Omental fat pad (tissue), 4 donors: ENCODE data around the gene KLRF1. TPM values are rescaled to one million over a fixed set of nuclear protein-coding genes. Genes with fewer than 3 reads are reported as not detected.

Experiments
- ATAC-seq: fragments of 150-250 bp; one replicate; pipeline ENCODE4 v1.9.1; 2016; ENCODE audit warnings: mild to moderate bottlenecking, moderate library complexity; ENCODE audit not compliant: low FRiP score
- DNase-seq: peaks from one replicate; pipeline ENCODE4 v3.0.0-alpha.2; 2019; ENCODE audit warnings: low spot score
- total RNA-seq, 4 donors: library from RNA; depleted of rRNA; stranded (reverse); fragments of >200 nt; gene quantifications; one replicate each; pipeline ENCODE4 v1.1.0, GENCODE V29; 2016
- TF ChIP-seq, protein P1 (sequence below), 3 donors: fragments of 450-650 bp; IDR thresholded peaks; one replicate each; pipeline ENCODE4 v1.5.1; 2016 to 2017; ENCODE audit warnings: antibody characterized with exemption in 3 of 3, mild to moderate bottlenecking in 3 of 3, moderate library complexity in 2 of 3

Gene KLRF1
- total RNA-seq, 4 donors from 2014 or later, result 0.46 TPM; not detected in 3

DNA sequence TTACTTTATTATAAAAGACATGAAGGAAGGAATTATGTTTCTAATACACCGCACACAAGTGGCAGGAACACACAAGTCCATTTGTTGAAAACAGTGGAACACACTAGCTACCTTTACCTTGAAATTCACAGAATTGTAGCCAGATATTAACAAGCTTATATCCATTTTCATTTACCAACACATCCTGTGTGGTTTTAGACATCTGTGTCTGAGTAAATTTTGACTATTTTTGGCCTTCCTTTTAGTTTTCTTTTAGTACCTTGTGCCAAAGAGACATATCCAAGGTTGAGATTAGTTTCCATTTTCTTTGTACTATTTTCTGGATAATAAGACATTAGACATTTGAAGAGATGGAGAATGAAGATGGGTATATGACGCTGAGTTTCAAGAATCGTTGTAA, 54.0 kb downstream of the KLRF1 start, which contains the start of gene KLRF2:
Gene KLRF2, plus strand, starts transcription at position 244 of the 400 bp plus-strand sequence. Its CDS starts 107 bp downstream, at position 351.
- DNase-seq (no peak), ATAC-seq (no peak)
- TF ChIP-seq, protein P1, sequence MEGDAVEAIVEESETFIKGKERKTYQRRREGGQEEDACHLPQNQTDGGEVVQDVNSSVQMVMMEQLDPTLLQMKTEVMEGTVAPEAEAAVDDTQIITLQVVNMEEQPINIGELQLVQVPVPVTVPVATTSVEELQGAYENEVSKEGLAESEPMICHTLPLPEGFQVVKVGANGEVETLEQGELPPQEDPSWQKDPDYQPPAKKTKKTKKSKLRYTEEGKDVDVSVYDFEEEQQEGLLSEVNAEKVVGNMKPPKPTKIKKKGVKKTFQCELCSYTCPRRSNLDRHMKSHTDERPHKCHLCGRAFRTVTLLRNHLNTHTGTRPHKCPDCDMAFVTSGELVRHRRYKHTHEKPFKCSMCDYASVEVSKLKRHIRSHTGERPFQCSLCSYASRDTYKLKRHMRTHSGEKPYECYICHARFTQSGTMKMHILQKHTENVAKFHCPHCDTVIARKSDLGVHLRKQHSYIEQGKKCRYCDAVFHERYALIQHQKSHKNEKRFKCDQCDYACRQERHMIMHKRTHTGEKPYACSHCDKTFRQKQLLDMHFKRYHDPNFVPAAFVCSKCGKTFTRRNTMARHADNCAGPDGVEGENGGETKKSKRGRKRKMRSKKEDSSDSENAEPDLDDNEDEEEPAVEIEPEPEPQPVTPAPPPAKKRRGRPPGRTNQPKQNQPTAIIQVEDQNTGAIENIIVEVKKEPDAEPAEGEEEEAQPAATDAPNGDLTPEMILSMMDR (IDR thresholded peaks at IDR 0.05), result no peak

DNA sequence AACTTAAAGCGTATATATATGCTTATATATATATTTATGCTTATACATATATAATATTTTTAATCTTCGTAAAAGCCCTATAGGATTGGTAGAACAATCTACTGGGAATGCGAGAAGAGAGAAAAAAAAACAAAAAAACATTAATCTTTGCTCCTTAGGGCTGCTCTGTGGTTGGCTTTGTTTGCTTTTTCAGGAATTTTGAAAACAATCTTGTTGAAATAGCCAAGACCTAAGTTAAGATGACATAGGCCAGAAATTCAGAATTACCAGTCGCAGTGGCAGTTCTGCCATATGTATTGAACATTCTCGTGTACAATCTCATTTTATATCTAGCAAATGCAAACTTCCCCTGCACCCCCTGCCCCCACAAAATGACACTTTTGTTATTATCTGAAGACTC, 54.7 kb downstream of the KLRF1 start:
- ATAC-seq (no peak), DNase-seq (no peak)
- TF ChIP-seq, protein P1 (IDR thresholded peaks at IDR 0.05), result no peak

DNA sequence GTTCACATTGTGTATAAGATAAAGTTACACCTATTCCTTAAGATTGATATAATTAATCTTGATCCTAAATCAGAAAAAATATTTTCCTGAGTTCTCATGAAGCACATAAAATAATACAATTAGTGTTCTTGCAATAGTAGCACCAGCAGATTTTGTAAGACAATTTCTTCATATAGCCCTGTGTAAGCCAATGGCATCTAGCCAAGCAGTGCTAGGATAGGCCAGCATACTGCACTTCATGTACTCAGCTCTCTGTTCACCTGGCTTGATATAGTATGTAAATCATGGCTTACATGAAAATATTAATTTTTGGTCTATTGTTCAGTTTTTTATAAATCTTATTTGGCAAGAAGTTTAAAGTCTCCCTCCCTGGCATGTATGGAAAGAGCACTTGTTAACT, 55.9 kb downstream of the KLRF1 start:
- ATAC-seq, result no peak
- TF ChIP-seq, protein P1 (IDR thresholded peaks at IDR 0.05), result no peak
- no peak for DNase-seq

DNA sequence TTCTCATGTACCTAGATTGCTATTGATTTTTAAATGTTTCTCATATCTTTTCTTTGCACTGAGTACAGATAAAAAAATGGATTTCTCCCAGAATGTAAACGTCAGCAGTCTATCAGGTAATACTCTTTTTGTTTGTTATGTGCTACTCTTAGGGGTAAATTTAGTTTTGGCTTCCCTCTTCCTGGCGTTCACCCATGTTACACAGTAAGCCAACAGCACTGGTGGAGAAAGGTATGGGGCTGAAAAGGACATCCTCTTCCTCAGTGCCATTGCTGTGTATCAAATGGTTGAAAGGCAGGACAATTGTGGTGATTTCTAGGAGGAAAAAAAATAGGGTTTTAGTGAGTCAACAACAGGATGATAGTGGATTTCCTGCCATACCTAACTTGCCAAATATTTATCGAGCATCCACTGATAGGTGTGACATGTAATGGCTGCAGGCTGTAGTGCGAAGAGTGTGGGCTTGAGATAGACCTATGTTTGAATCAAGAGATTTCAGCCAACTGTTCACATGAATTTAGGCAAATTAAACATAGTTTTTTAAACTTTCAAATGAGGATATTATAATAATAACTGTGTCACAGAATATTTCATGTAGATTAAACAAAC, 61.5 kb downstream of the KLRF1 start:
- ATAC-seq, result no peak
- DNase-seq, result no peak
- TF ChIP-seq, protein P1 (IDR thresholded peaks at IDR 0.05), result no peak

Other genes starting within 250 kb of the KLRF1 start
- 1 to 10 TPM; 1.1 to 3.5 (median 2.3) TPM for gene KLRB1, start 219.6 kb upstream of the KLRF1 start, total RNA-seq
- gene CLEC2D, start 157.8 kb upstream of the KLRF1 start, total RNA-seq, result 10 to 100 TPM; 10.4 to 20.5 (median 14.8) TPM
- gene CLECL1, start 94.4 kb upstream of the KLRF1 start, total RNA-seq, result 1 to 10 TPM in 1 of 4 donors, under 1 TPM in 1, not detected in 2; 0.84 to 2.2 TPM
- gene CD69, start 66.6 kb upstream of the KLRF1 start, total RNA-seq, result 10 to 100 TPM; 10.0 to 36.3 (median 17.0) TPM
- 10 to 100 TPM; 23.8 to 48.2 (median 31.5) TPM for gene CLEC2B, start 41.9 kb downstream of the KLRF1 start, total RNA-seq
- gene KLRF2, start 54.0 kb downstream of the KLRF1 start, total RNA-seq, result not detected
- gene CLEC2A, start 104.9 kb downstream of the KLRF1 start, total RNA-seq, result not detected
- gene CLEC12A, start 143.9 kb downstream of the KLRF1 start, total RNA-seq, result 1 to 10 TPM in 3 of 4 donors, under 1 TPM in 1; 0.75 to 6.5 (median 1.7) TPM
- not detected for gene CLEC1B, start 171.6 kb downstream of the KLRF1 start, total RNA-seq
- gene CLEC12B, start 183.1 kb downstream of the KLRF1 start, total RNA-seq, result under 1 TPM in 1 of 4 donors, not detected in 3; 0.47 TPM
- gene CLEC9A, start 203.2 kb downstream of the KLRF1 start, total RNA-seq, result under 1 TPM in 1 of 4 donors, not detected in 3; 0.63 TPM